ENCODE measurements around the gene ANXA9. TPM values are rescaled to one million over a fixed set of nuclear protein-coding genes. Genes with fewer than 3 reads are reported as not detected.

The ANXA9 gene
- total RNA-seq, 1 experiment from 2014 or later = 2.7 TPM

DNA sequence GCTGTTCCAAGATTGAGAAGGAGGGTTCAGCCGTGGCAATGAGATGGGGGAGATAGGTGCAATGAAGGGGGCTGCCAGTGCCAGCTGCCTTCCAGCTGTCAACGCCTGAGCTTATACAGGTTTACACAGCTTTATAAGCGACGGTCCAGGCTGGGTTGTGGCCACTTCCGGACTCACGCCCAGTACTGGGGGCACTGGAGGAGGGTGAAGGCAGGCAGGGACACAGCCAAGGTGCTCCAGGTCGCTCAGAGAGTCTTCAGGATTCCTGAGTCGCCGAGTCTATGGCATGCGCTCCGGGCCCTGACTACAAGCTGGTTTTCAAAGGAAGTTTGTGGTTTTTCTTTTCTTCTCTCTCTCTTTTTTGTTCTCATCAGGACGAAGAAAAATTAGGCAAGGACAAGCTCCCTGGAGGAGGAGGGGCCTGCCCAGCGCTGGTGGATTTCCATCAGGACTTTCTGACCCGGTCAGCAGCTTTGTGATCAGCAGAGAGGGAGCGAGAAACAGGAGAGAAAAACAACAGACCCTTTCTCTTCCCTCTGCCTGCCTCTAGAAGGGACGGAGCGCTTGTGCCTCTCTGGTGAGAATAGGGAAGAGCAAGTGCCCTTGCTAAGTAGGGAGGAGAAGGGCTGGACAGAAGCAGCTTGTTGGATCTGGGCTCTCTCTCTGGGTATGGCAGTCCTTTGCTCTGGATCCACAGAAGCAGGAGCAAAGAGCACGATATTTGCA lies 24.4 kb downstream of the ANXA9 start, which contains the start of gene MINDY1:
Gene MINDY1, minus strand, starts transcription at position 576 of the 726 bp plus-strand sequence. CDS start 4,285 bp downstream, outside the sequence.
- ChIA-PET POLR2A (interaction anchor here (0.7 to 1.9 kb wide), 3 partner anchors 10 to 31 kb away, joined by 3 to 5 read pairs (median 4); no protein-coding TSS in a partner anchor), CTCF (interaction anchor here (1.1 to 2.8 kb wide), 6 partner anchors 11 to 750 kb away, joined by 3 to 24 read pairs (median 4); partner anchors contain the start of gene TNFAIP8L2), RAD21 (ENCODE audit: low non-redundant PET in 1 of 2, low total read pairs in 2 of 2, uncharacterized antibody in 2 of 2, unreplicated experiment in 2 of 2) (interaction anchor here (0.6 kb wide), 2 partner anchors 50 to 130 kb away, joined by 3 read pairs; partner anchors contain the start of gene ARNT (in 1 of the 2))
- Histone ChIP-seq H3K36me3 (ENCODE audit: control insufficient read depth in 1 of 2, insufficient read depth in 2 of 2, low read length in 2 of 2) (no peaks in the 10 kb centered on the region), H3K9me3 (ENCODE audit: control insufficient read depth in 1 of 2, insufficient read depth in 1 of 2, low read depth in 1 of 2, low read length in 2 of 2) (no peaks in the 10 kb centered on the region), H3K27me3 (ENCODE audit: insufficient read depth, low read length) (no peaks in the 10 kb centered on the region), H3K4me1 (ENCODE audit: control insufficient read depth in 1 of 2, insufficient read depth in 2 of 2, low read length in 2 of 2) (peaks cover 13 to 40% of the 10 kb centered on the region in 2 experiments; a peak in 3 of 4 replicates), H2AFZ (ENCODE audit: low read depth, low read length, poor library complexity, severe bottlenecking) (peak within 1 kb of the TSS; percentile 47), H3K79me2 (ENCODE audit: insufficient read depth, low read length) (peaks cover 16% of the 10 kb centered on the region), H3K4me3 (replicated peaks in 1 of 2; ENCODE audit: low read depth in 1 of 2, low read length in 2 of 2) (peak within 1 kb of the TSS; percentile 60 to 94), H3K9ac (ENCODE audit: low read length) (peak within 1 kb of the TSS; percentile 48), H4K20me1 (ENCODE audit: insufficient read depth) (no peaks in the 10 kb centered on the region), H3K27ac (ENCODE audit: low read depth, low read length) (peak within 1 kb of the TSS; percentile 41; the same call in 1 of the 2 replicates), H3K4me2 (ENCODE audit: low read length) (peak within 1 kb of the TSS; percentile 94), H3K9me2 (ENCODE audit: insufficient read depth) (no peaks in the 10 kb centered on the region)
- ATAC-seq (peak; percentile 72), DNase-seq (ENCODE audit: low read depth, low spot score) (peak; percentile 48)
- TSS peak; percentile 52 for BruUV-seq (replicated peaks)
- intact Hi-C loops (cut with micrococcal nuclease) = loop anchor here (5.0 kb wide), 1 partner anchor 444 kb away; no protein-coding TSS in a partner anchor
- TF ChIP-seq, protein P1, sequence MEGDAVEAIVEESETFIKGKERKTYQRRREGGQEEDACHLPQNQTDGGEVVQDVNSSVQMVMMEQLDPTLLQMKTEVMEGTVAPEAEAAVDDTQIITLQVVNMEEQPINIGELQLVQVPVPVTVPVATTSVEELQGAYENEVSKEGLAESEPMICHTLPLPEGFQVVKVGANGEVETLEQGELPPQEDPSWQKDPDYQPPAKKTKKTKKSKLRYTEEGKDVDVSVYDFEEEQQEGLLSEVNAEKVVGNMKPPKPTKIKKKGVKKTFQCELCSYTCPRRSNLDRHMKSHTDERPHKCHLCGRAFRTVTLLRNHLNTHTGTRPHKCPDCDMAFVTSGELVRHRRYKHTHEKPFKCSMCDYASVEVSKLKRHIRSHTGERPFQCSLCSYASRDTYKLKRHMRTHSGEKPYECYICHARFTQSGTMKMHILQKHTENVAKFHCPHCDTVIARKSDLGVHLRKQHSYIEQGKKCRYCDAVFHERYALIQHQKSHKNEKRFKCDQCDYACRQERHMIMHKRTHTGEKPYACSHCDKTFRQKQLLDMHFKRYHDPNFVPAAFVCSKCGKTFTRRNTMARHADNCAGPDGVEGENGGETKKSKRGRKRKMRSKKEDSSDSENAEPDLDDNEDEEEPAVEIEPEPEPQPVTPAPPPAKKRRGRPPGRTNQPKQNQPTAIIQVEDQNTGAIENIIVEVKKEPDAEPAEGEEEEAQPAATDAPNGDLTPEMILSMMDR (IDR thresholded peaks at IDR 0.05 in 2 of 3, conservative IDR thresholded peaks at IDR 0.05 in 1 of 3; ENCODE audit: borderline replicate concordance in 1 of 3, insufficient read depth in 1 of 3, low read depth in 2 of 3, low read length in 2 of 3) = peak; percentile 35 to 62 (median 54); a peak in 5 of 6 replicates
- no peak for TF ChIP-seq FOSL1 (IDR thresholded peaks at IDR 0.05; ENCODE audit: low read depth)
- TF ChIP-seq ELF1 (IDR thresholded peaks at IDR 0.05; ENCODE audit: borderline replicate concordance, low read depth) = no peak
- no peak for TF ChIP-seq CEBPB (IDR thresholded peaks at IDR 0.05; ENCODE audit: low read depth)
- peak; percentile 57 for TF ChIP-seq RAD21 (IDR thresholded peaks at IDR 0.05; ENCODE audit: low read depth)
